Measurements from ENCODE around the gene SCYGR8.

DNA sequence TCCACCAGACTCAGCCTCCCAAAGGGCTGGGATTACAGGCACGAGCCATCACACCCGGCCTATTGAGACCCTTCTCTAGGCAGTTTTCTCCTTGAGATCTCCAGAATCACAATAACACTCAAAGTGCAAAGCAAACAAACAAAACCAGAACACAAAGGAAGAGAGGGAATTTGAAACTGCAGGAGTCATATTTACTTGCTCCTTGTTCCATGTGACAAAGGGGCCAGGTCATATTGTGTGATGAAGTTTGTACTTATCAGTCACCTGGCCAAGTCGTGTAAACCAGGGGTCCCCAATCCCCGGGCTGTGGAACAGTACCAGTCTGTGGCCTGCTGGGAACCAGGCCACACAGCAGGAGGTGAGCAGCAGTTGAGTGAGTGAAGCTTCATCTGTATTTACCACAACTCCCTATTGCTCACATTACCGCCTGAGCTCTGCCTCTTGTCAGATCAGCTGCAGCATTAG lies 26.5 kb downstream of the SCYGR8 start:
- TF ChIP-seq EZH2 (IDR thresholded peaks at IDR 0.05; ENCODE audit: borderline replicate concordance, insufficient read depth, low read depth, low read length, poor library complexity, severe bottlenecking): no peak
- TF ChIP-seq CTCF (IDR thresholded peaks at IDR 0.05): no peak

Data from B cell (primary cell).